Measurements from ENCODE around the gene MYO1E.

- TF ChIP-seq POLR2A (IDR thresholded peaks at IDR 0.05; ENCODE audit: low read depth, low read length), result no peak
- TF ChIP-seq CTCF (conservative IDR thresholded peaks at IDR 0.05; ENCODE audit: low read depth, low read length), result no peak
- no peak for TF ChIP-seq MAFK (IDR thresholded peaks at IDR 0.05; ENCODE audit: low read depth, low read length)
- no peak for TF ChIP-seq RAD21 (IDR thresholded peaks at IDR 0.05; ENCODE audit: low read length)
- TF ChIP-seq, protein P1, sequence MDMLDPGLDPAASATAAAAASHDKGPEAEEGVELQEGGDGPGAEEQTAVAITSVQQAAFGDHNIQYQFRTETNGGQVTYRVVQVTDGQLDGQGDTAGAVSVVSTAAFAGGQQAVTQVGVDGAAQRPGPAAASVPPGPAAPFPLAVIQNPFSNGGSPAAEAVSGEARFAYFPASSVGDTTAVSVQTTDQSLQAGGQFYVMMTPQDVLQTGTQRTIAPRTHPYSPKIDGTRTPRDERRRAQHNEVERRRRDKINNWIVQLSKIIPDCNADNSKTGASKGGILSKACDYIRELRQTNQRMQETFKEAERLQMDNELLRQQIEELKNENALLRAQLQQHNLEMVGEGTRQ (IDR thresholded peaks at IDR 0.05; ENCODE audit: low read depth, low read length), result no peak
- TF ChIP-seq SMC3 (IDR thresholded peaks at IDR 0.05; ENCODE audit: low read depth, low read length), result no peak
Measured at GRCh38 chr15:59281699-59282098, 91.0 kb downstream of the MYO1E start.

Data from IMR-90 (cell line).